Measurements from ENCODE around the gene NFATC1. TPM values are rescaled to one million over a fixed set of nuclear protein-coding genes. Genes with fewer than 3 reads are reported as not detected.

Gene NFATC1
- total and polyA plus RNA-seq, 2 donors = 5.4 to 23.8 TPM

- peaks cover 0 to 12% of the 10 kb centered on the region in 2 donors for H3K9me3 ChIP-seq (ENCODE audit: control insufficient read depth in 2 of 2, insufficient read depth in 1 of 2, low read length in 1 of 2)
- H3K27me3 ChIP-seq (ENCODE audit: control insufficient read depth in 2 of 2, insufficient read depth in 1 of 2, low read length in 1 of 2) = peaks cover 0 to 15% of the 10 kb centered on the region in 2 donors
- H3K4me1 ChIP-seq (ENCODE audit: control insufficient read depth in 2 of 2, insufficient read depth in 2 of 2, low read length in 2 of 2) = peaks cover 3 to 23% of the 10 kb centered on the region in 2 donors
- H3K4me3 ChIP-seq (ENCODE audit: low read length in 2 of 2) = no peak overlapping the region
- DNase-seq (ENCODE audit: low read depth in 6 of 9, low spot score in 9 of 9) = no peak
- 92% methylated on average over 54 of the region's 54 CpGs for WGBS
- no peak overlapping the region for H3K27ac ChIP-seq (ENCODE audit: low read depth in 1 of 2, low read length in 1 of 2)
- peaks cover 7 to 17% of the 10 kb centered on the region in 2 donors for H3K36me3 ChIP-seq (ENCODE audit: control insufficient read depth in 2 of 2, insufficient read depth in 2 of 2, low read length in 1 of 2)
These were observed 117.0 kb downstream of the NFATC1 start for GRCh38 chr18:79512461-79513380.

- Histone ChIP-seq H3K27me3 (ENCODE audit: control insufficient read depth in 2 of 2, insufficient read depth in 1 of 2, low read length in 1 of 2) (peaks cover 0 to 7% of the 10 kb centered on the region in 2 donors), H3K4me1 (ENCODE audit: control insufficient read depth in 2 of 2, insufficient read depth in 2 of 2, low read length in 2 of 2) (peaks cover 4 to 22% of the 10 kb centered on the region in 2 donors), H3K27ac (ENCODE audit: low read depth in 1 of 2, low read length in 1 of 2) (no peak overlapping the region), H3K9me3 (ENCODE audit: control insufficient read depth in 2 of 2, insufficient read depth in 1 of 2, low read length in 1 of 2) (peaks cover 0 to 12% of the 10 kb centered on the region in 2 donors), H3K36me3 (ENCODE audit: control insufficient read depth in 2 of 2, insufficient read depth in 2 of 2, low read length in 1 of 2) (peaks cover 7 to 17% of the 10 kb centered on the region in 2 donors), H3K4me3 (ENCODE audit: low read length in 2 of 2) (no peak overlapping the region)
- WGBS = 96% methylated on average over 36 of the region's 36 CpGs
- DNase-seq (ENCODE audit: low read depth in 6 of 9, low spot score in 9 of 9) = no peak
These were observed 117.8 kb downstream of the NFATC1 start for GRCh38 chr18:79513381-79514081.

- H3K9me3 ChIP-seq (ENCODE audit: control insufficient read depth in 2 of 2, insufficient read depth in 1 of 2, low read length in 1 of 2) = peaks cover 0 to 12% of the 10 kb centered on the region in 2 donors
- peaks cover 8 to 32% of the 10 kb centered on the region in 2 donors for H3K4me1 ChIP-seq (ENCODE audit: control insufficient read depth in 2 of 2, insufficient read depth in 2 of 2, low read length in 2 of 2)
- WGBS = 87% methylated on average over 8 of the region's 8 CpGs
- peak overlapping the region in 1 of 2 donors; percentile 15 for H3K27ac ChIP-seq (ENCODE audit: low read depth in 1 of 2, low read length in 1 of 2)
- peaks cover 0 to 6% of the 10 kb centered on the region in 2 donors for H3K27me3 ChIP-seq (ENCODE audit: control insufficient read depth in 2 of 2, insufficient read depth in 1 of 2, low read length in 1 of 2)
- no peak for DNase-seq (ENCODE audit: low read depth in 6 of 9, low spot score in 9 of 9)
- peaks cover 4 to 12% of the 10 kb centered on the region in 2 donors for H3K36me3 ChIP-seq (ENCODE audit: control insufficient read depth in 2 of 2, insufficient read depth in 2 of 2, low read length in 1 of 2)
- H3K4me3 ChIP-seq (ENCODE audit: low read length in 2 of 2) = no peak overlapping the region
These were observed 119.6 kb downstream of the NFATC1 start for GRCh38 chr18:79515331-79515730.

GRCh38 chr18:79515944-79516351, 120.2 kb downstream of the NFATC1 start:
- Histone ChIP-seq H3K27ac (ENCODE audit: low read depth in 1 of 2, low read length in 1 of 2) (peak overlapping the region in 1 of 2 donors; percentile 2), H3K9me3 (ENCODE audit: control insufficient read depth in 2 of 2, insufficient read depth in 1 of 2, low read length in 1 of 2) (peaks cover 0 to 12% of the 10 kb centered on the region in 2 donors), H3K36me3 (ENCODE audit: control insufficient read depth in 2 of 2, insufficient read depth in 2 of 2, low read length in 1 of 2) (peaks cover 4 to 12% of the 10 kb centered on the region in 2 donors), H3K4me1 (ENCODE audit: control insufficient read depth in 2 of 2, insufficient read depth in 2 of 2, low read length in 2 of 2) (peaks cover 9 to 39% of the 10 kb centered on the region in 2 donors), H3K27me3 (ENCODE audit: control insufficient read depth in 2 of 2, insufficient read depth in 1 of 2, low read length in 1 of 2) (peaks cover 0 to 6% of the 10 kb centered on the region in 2 donors), H3K4me3 (ENCODE audit: low read length in 2 of 2) (no peak overlapping the region)
- WGBS = 94% methylated on average over 22 of the region's 22 CpGs
- DNase-seq (ENCODE audit: low read depth in 6 of 9, low spot score in 9 of 9) = no peak

- Histone ChIP-seq H3K27me3 (ENCODE audit: control insufficient read depth in 2 of 2, insufficient read depth in 1 of 2, low read length in 1 of 2) (peaks cover 0 to 6% of the 10 kb centered on the region in 2 donors), H3K4me1 (ENCODE audit: control insufficient read depth in 2 of 2, insufficient read depth in 2 of 2, low read length in 2 of 2) (peaks cover 9 to 39% of the 10 kb centered on the region in 2 donors), H3K9me3 (ENCODE audit: control insufficient read depth in 2 of 2, insufficient read depth in 1 of 2, low read length in 1 of 2) (peaks cover 0 to 12% of the 10 kb centered on the region in 2 donors), H3K36me3 (ENCODE audit: control insufficient read depth in 2 of 2, insufficient read depth in 2 of 2, low read length in 1 of 2) (peaks cover 4 to 12% of the 10 kb centered on the region in 2 donors), H3K4me3 (ENCODE audit: low read length in 2 of 2) (no peak overlapping the region), H3K27ac (ENCODE audit: low read depth in 1 of 2, low read length in 1 of 2) (peak overlapping the region; percentile 2 to 22)
- DNase-seq (ENCODE audit: low read depth in 6 of 9, low spot score in 9 of 9) = peak in 1 of 9 donors; percentile 66
- WGBS = 68% methylated on average over 20 of the region's 20 CpGs
These were observed 120.8 kb downstream of the NFATC1 start for GRCh38 chr18:79516441-79516931.

- H3K27me3 ChIP-seq (ENCODE audit: control insufficient read depth in 2 of 2, insufficient read depth in 1 of 2, low read length in 1 of 2) = peaks cover 0 to 6% of the 10 kb centered on the region in 2 donors
- 62% methylated on average over 13 of the region's 13 CpGs for WGBS
- no peak overlapping the region for H3K4me3 ChIP-seq (ENCODE audit: low read length in 2 of 2)
- H3K27ac ChIP-seq (ENCODE audit: low read depth in 1 of 2, low read length in 1 of 2) = peak overlapping the region in 1 of 2 donors; percentile 1
- DNase-seq (ENCODE audit: low read depth in 6 of 9, low spot score in 9 of 9) = peak in 1 of 9 donors; percentile 49
- H3K4me1 ChIP-seq (ENCODE audit: control insufficient read depth in 2 of 2, insufficient read depth in 2 of 2, low read length in 2 of 2) = peaks cover 15 to 46% of the 10 kb centered on the region in 2 donors
- H3K9me3 ChIP-seq (ENCODE audit: control insufficient read depth in 2 of 2, insufficient read depth in 1 of 2, low read length in 1 of 2) = peaks cover 0 to 12% of the 10 kb centered on the region in 2 donors
- peaks cover 4 to 7% of the 10 kb centered on the region in 2 donors for H3K36me3 ChIP-seq (ENCODE audit: control insufficient read depth in 2 of 2, insufficient read depth in 2 of 2, low read length in 1 of 2)
These were observed 121.6 kb downstream of the NFATC1 start for GRCh38 chr18:79517341-79517740.

GRCh38 chr18:79518028-79518682, 122.4 kb downstream of the NFATC1 start:
- H3K36me3 ChIP-seq (ENCODE audit: control insufficient read depth in 2 of 2, insufficient read depth in 2 of 2, low read length in 1 of 2) = peaks cover 0 to 2% of the 10 kb centered on the region in 2 donors
- no peak overlapping the region for H3K4me3 ChIP-seq (ENCODE audit: low read length in 2 of 2)
- peaks cover 0 to 6% of the 10 kb centered on the region in 2 donors for H3K9me3 ChIP-seq (ENCODE audit: control insufficient read depth in 2 of 2, insufficient read depth in 1 of 2, low read length in 1 of 2)
- H3K4me1 ChIP-seq (ENCODE audit: control insufficient read depth in 2 of 2, insufficient read depth in 2 of 2, low read length in 2 of 2) = peaks cover 23 to 54% of the 10 kb centered on the region in 2 donors
- H3K27ac ChIP-seq (ENCODE audit: low read depth in 1 of 2, low read length in 1 of 2) = peak overlapping the region in 1 of 2 donors; percentile 48
- 97% methylated on average over 22 of the region's 22 CpGs for WGBS
- DNase-seq (ENCODE audit: low read depth in 6 of 9, low spot score in 9 of 9) = no peak
- H3K27me3 ChIP-seq (ENCODE audit: control insufficient read depth in 2 of 2, insufficient read depth in 1 of 2, low read length in 1 of 2) = peaks cover 0 to 6% of the 10 kb centered on the region in 2 donors

GRCh38 chr18:79518683-79519128, 123.0 kb downstream of the NFATC1 start:
- peaks cover 0 to 6% of the 10 kb centered on the region in 2 donors for H3K27me3 ChIP-seq (ENCODE audit: control insufficient read depth in 2 of 2, insufficient read depth in 1 of 2, low read length in 1 of 2)
- peaks cover 27 to 60% of the 10 kb centered on the region in 2 donors for H3K4me1 ChIP-seq (ENCODE audit: control insufficient read depth in 2 of 2, insufficient read depth in 2 of 2, low read length in 2 of 2)
- peaks cover 0 to 2% of the 10 kb centered on the region in 2 donors for H3K36me3 ChIP-seq (ENCODE audit: control insufficient read depth in 2 of 2, insufficient read depth in 2 of 2, low read length in 1 of 2)
- peaks cover 0 to under 1% of the 10 kb centered on the region in 2 donors for H3K9me3 ChIP-seq (ENCODE audit: control insufficient read depth in 2 of 2, insufficient read depth in 1 of 2, low read length in 1 of 2)
- no peak overlapping the region for H3K4me3 ChIP-seq (ENCODE audit: low read length in 2 of 2)
- H3K27ac ChIP-seq (ENCODE audit: low read depth in 1 of 2, low read length in 1 of 2) = no peak overlapping the region
- DNase-seq (ENCODE audit: low read depth in 6 of 9, low spot score in 9 of 9) = no peak
- 97% methylated on average over 14 of the region's 14 CpGs for WGBS
